A549 (cell line): ENCODE data around the gene PLCB1. TPM values are rescaled to one million over a fixed set of nuclear protein-coding genes. Genes with fewer than 3 reads are reported as not detected.

ENCODE experiments used
- ATAC-seq, 2 experiments: fragments of 200-7000 bp in 1 of 2; fragments of >200 bp in 1 of 2; cut with Nextera tagmentation in 1 of 2; cut with Tn5 transposase in 1 of 2; 3 replicates each; pipeline versions ENCODE4 v1.8.0 to v1.9.1; 2018 to 2020; ENCODE audit warnings: mild to moderate bottlenecking in 1 of 2, moderate library complexity in 1 of 2
- CTCF ChIA-PET: fragments of 300-600 bp; sonication (Branson Sonifier 250); formaldehyde crosslinking; extraction: SDS; loops from one replicate; lab custom pipeline; 2021; ENCODE audit warnings: antibody characterized with exemption, inconsistent platforms; lab: Yijun Ruan, JAX
- POLR2A ChIA-PET: fragments of 350-600 bp; formaldehyde crosslinking; extraction: SDS; loops from one replicate; lab custom pipeline; 2021; ENCODE audit warnings: antibody characterized with exemption, inconsistent platforms; lab: Yijun Ruan, JAX
- DNase-seq, 2 experiments: peaks; one replicate each; pipeline versions ENCODE4 v3.0.0 to v3.0.0-alpha.2; 2011 to 2016; ENCODE audit warnings: low read depth in 1 of 2, low spot score in 1 of 2
- FAIRE-seq: peaks from 2 replicates; lab custom pipeline; 2011; peaks lifted over from hg19 to GRCh38; lab: Jason Lieb, UNC
- H3K27ac ChIP-seq, 2 experiments: fragments of >200 bp; sonication (Bioruptor Twin); formaldehyde crosslinking; 3 replicates each; pipeline ENCODE4 v1.5.1; 2016 to 2017
- H3K4me1 ChIP-seq: fragments of >200 bp; sonication (Bioruptor Twin); formaldehyde crosslinking; 3 replicates; pipeline ENCODE4 v1.6.1; 2016
- H3K4me2 ChIP-seq: fragments of >200 bp; sonication (Bioruptor Twin); formaldehyde crosslinking; 3 replicates; pipeline ENCODE4 v1.6.1; 2016
- H3K4me3 ChIP-seq: fragments of >200 bp; sonication (Bioruptor Twin); formaldehyde crosslinking; 3 replicates; pipeline ENCODE4 v1.5.1; 2016
- H3K9me3 ChIP-seq: fragments of >200 bp; sonication (Bioruptor Twin); formaldehyde crosslinking; 3 replicates; pipeline ENCODE4 v1.6.1; 2016
- BHLHE40 ChIP-seq: IDR thresholded peaks from 2 replicates; pipeline ENCODE4 v1.6.1; 2012; ENCODE audit warnings: low read depth, low read length, inconsistent platforms
- CBX2 ChIP-seq: fragments of 200-600 bp; sonication (generic); IDR thresholded peaks from 2 replicates; pipeline ENCODE4 v1.6.1; 2016; ENCODE audit warnings: low read depth, mild to moderate bottlenecking, borderline replicate concordance
- CHD2 ChIP-seq: fragments of 150-350 bp; IDR thresholded peaks from 2 replicates; pipeline ENCODE4 v1.6.1; 2014; ENCODE audit warnings: low read length; ENCODE audit not compliant: partially characterized antibody
- EHF ChIP-seq: fragments of 250-450 bp; sonication (Bioruptor Pico); IDR thresholded peaks from 2 replicates; pipeline ENCODE4 v1.5.0; 2020; ENCODE audit warnings: mild to moderate bottlenecking
- EHMT2 ChIP-seq: fragments of 200-600 bp; sonication (generic); IDR thresholded peaks from 2 replicates; pipeline ENCODE4 v1.6.1; 2016; ENCODE audit warnings: antibody characterized with exemption, low read depth, mild to moderate bottlenecking, moderate library complexity
- EP300 ChIP-seq, 2 experiments: fragments of >200 bp; sonication (Bioruptor Twin); formaldehyde crosslinking; IDR thresholded peaks; 2 replicates in 1 of 2; 3 replicates in 1 of 2; pipeline ENCODE4 v1.6.1; 2016 to 2017
- ESRRA ChIP-seq: fragments of 150-350 bp; IDR thresholded peaks from 2 replicates; pipeline ENCODE4 v1.6.1; 2014; ENCODE audit warnings: mild to moderate bottlenecking, low read length, borderline replicate concordance
- FOSL2 ChIP-seq, 2 experiments: fragments of 450-650 bp in 1 of 2; fragments of >200 bp in 1 of 2; sonication (Bioruptor Twin) in 1 of 2; formaldehyde crosslinking; IDR thresholded peaks; 2 replicates each; pipeline versions ENCODE4 v1.5.0 to v1.6.1; 2016 to 2020; ENCODE audit warnings: mild to moderate bottlenecking in 1 of 2, moderate library complexity in 1 of 2
- FOXS1 ChIP-seq: fragments of 250-450 bp; sonication (Bioruptor Pico); IDR thresholded peaks from 2 replicates; pipeline ENCODE4 v1.5.0; 2020; ENCODE audit warnings: mild to moderate bottlenecking, moderate library complexity
- GATA3 ChIP-seq: IDR thresholded peaks from 2 replicates; pipeline ENCODE4 v1.6.1; 2012; ENCODE audit warnings: borderline replicate concordance
- HDAC2 ChIP-seq: fragments of 200-600 bp; sonication (generic); IDR thresholded peaks from 2 replicates; pipeline ENCODE4 v1.6.1; 2016
- HOXA7 ChIP-seq: fragments of 250-450 bp; sonication (Bioruptor Pico); IDR thresholded peaks from 2 replicates; pipeline ENCODE4 v1.5.0; 2020; ENCODE audit warnings: mild to moderate bottlenecking, moderate library complexity
- JUNB ChIP-seq: fragments of >200 bp; sonication (Bioruptor Twin); formaldehyde crosslinking; IDR thresholded peaks from 2 replicates; pipeline ENCODE4 v1.6.1; 2016
- KDM1A ChIP-seq: fragments of 200-600 bp; sonication (generic); IDR thresholded peaks from 2 replicates; pipeline ENCODE4 v1.6.1; 2016; ENCODE audit warnings: low read depth, mild to moderate bottlenecking
- KDM5A ChIP-seq: fragments of 200-600 bp; sonication (generic); IDR thresholded peaks from 2 replicates; pipeline ENCODE4 v1.6.1; 2016; ENCODE audit warnings: antibody characterized with exemption, mild to moderate bottlenecking
- MAFK ChIP-seq: fragments of 450-650 bp; IDR thresholded peaks from 2 replicates; pipeline ENCODE4 v1.6.1; 2014; ENCODE audit not compliant: partially characterized antibody
- NPAS2 ChIP-seq: fragments of 250-450 bp; sonication (Bioruptor Pico); IDR thresholded peaks from 2 replicates; pipeline ENCODE4 v1.8.0; 2022; ENCODE audit warnings: mild to moderate bottlenecking, moderate library complexity, borderline replicate concordance
- POLR2A ChIP-seq: IDR thresholded peaks from 2 replicates; pipeline ENCODE4 v1.6.1; 2012; ENCODE audit warnings: mild to moderate bottlenecking, low read length
- POLR2AphosphoS2 ChIP-seq: conservative IDR thresholded peaks from 2 replicates; pipeline ENCODE4 v1.6.1; 2012; ENCODE audit warnings: low read length, improper control_type of control experiment, inconsistent platforms
- RFX5 ChIP-seq: fragments of 450-650 bp; IDR thresholded peaks from 2 replicates; pipeline ENCODE4 v1.7.1; 2014; ENCODE audit warnings: antibody characterized with exemption, mild to moderate bottlenecking, moderate library complexity
- TP53 ChIP-seq: fragments of 250-450 bp; sonication (Bioruptor Pico); IDR thresholded peaks from 2 replicates; pipeline ENCODE4 v1.5.0; 2021; ENCODE audit warnings: mild to moderate bottlenecking, moderate library complexity
- ZNF302 ChIP-seq: fragments of 250-450 bp; sonication (Bioruptor Pico); IDR thresholded peaks from 2 replicates; pipeline ENCODE4 v1.9.0; 2021; ENCODE audit warnings: inconsistent platforms, mild to moderate bottlenecking, moderate library complexity
- ZSCAN20 ChIP-seq: fragments of 250-450 bp; sonication (Bioruptor Pico); IDR thresholded peaks from 2 replicates; pipeline ENCODE4 v1.8.0; 2022; ENCODE audit warnings: mild to moderate bottlenecking, moderate library complexity
- WGBS: methylation state at CpG from one replicate; pipeline ENCODE4 v1.1.6; 2017; ENCODE audit errors: missing lambda C conversion rate; 5-methylcytosine and 5-hydroxymethylcytosine counted together
- polyA plus RNA-seq, 4 experiments: library from polyadenylated mRNA; depleted of rRNA in 3 of 4; stranded (reverse); fragments of >200 nt; fragmentation: RNase III in 1 of 4; extraction: RNeasy Plus Mini Kit Qiagen cat#74134 plus additional on column Dnase treatment in 1 of 4; gene quantifications; 2 replicates in 3 of 4; 3 replicates in 1 of 4; pipeline ENCODE4 v1.2.3, GENCODE V29; 2011 to 2017
- TF ChIP-seq, protein P1 (sequence below): IDR thresholded peaks from 2 replicates; pipeline ENCODE4 v1.6.1; 2012; ENCODE audit warnings: low read depth, borderline replicate concordance
- TF ChIP-seq, protein P2 (sequence below): fragments of 250-450 bp; sonication (Bioruptor Pico); IDR thresholded peaks from 2 replicates; pipeline ENCODE4 v1.5.0; 2021; ENCODE audit warnings: mild to moderate bottlenecking, moderate library complexity, borderline replicate concordance
- TF ChIP-seq, protein P3 (sequence below): fragments of 450-650 bp; IDR thresholded peaks from 2 replicates; pipeline ENCODE4 v1.6.1; 2014; ENCODE audit warnings: antibody characterized with exemption
- TF ChIP-seq, protein P4 (sequence below): fragments of >200 bp; sonication (Bioruptor Twin); formaldehyde crosslinking; IDR thresholded peaks from 2 replicates; pipeline ENCODE4 v1.6.1; 2016
- TF ChIP-seq, protein P5 (sequence below): fragments of 150-350 bp; IDR thresholded peaks from 2 replicates; pipeline ENCODE4 v1.6.1; 2014; ENCODE audit warnings: low read depth, mild to moderate bottlenecking, low read length

The PLCB1 gene
- polyA plus RNA-seq, 2 of the 4 experiments (the other 2 are of a cell fraction): 0.97 to 6.3 TPM

DNA sequence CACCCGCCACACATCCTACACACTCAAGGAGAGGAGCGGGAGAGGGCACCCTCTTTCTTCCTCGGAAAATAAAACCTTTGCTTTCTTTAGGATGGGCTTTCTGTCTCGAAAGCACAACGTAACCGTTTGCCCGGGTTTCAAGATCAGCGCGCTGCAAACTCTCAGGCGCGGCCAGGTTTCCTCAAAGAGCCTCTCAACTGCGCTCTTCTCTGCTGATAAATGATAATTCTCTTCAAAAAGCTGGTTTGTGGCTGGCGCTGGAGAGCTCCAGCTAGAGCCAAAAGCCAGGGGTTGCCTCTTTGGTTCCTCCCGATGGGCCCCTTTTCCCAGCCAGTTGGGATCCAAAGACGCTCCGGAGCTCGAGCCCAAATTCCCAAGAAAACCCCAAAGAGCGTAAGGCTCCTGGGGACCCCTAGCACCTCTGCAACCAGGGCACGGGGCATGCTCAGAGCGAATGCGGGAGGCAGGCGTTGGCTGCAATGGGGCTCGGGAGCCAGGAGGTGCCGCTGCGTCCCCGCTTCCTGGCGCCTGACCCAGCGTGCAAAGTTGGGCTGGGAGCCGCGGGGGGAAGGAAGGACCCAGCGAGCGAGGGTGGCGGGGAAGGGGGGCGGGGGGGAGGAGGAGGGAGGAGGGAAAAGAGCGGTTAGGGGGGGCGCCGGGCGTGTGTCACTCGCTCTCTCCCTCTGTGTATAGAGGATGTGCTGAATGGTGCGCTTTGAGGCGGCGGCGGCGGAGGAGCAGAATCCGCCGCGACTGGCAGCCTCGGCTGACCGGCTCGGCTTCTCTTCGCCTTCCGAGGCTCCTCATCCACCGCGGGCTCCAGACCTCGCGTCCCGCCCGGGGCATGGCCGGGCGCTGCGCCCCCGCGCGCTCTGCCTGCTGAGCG lies at the start of gene PLCB1 (continued):
- TF ChIP-seq TP53 (CRISPR knock-in tag) (no peak), NPAS2 (no peak), EHF (CRISPR knock-in tag) (no peak), RFX5 (no peak)
- TF ChIP-seq, protein P1, sequence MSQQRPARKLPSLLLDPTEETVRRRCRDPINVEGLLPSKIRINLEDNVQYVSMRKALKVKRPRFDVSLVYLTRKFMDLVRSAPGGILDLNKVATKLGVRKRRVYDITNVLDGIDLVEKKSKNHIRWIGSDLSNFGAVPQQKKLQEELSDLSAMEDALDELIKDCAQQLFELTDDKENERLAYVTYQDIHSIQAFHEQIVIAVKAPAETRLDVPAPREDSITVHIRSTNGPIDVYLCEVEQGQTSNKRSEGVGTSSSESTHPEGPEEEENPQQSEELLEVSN: no peak
- TF ChIP-seq, protein P2, sequence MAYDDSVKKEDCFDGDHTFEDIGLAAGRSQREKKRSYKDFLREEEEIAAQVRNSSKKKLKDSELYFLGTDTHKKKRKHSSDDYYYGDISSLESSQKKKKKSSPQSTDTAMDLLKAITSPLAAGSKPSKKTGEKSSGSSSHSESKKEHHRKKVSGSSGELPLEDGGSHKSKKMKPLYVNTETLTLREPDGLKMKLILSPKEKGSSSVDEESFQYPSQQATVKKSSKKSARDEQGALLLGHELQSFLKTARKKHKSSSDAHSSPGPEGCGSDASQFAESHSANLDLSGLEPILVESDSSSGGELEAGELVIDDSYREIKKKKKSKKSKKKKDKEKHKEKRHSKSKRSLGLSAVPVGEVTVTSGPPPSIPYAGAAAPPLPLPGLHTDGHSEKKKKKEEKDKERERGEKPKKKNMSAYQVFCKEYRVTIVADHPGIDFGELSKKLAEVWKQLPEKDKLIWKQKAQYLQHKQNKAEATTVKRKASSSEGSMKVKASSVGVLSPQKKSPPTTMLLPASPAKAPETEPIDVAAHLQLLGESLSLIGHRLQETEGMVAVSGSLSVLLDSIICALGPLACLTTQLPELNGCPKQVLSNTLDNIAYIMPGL: no peak

DNA sequence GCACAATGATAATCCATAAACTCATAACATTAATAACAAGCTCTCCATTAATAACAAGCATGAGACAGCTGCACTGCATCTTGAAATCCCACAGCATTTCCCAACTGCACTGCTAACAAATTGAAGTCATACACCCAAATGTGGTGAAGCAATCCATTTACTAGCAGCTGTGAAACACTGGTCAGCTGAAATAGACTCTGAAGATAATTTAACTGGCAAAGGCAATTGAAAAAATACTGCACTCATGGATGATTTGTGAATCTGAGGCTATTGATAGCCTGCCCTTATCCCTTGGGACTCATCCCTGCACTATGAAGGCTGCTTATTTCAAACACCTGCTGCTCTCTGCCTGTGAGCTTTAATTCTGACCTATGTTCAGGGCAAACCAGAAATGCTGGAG lies 49.1 kb upstream of the PLCB1 start:
- CTCF ChIA-PET: interaction anchor here (0.9 to 1.4 kb wide), 2 partner anchors 10 to 37 kb away, joined by 3 to 4 read pairs; no protein-coding TSS in a partner anchor
- ATAC-seq: no peak
- DNase-seq: no peak
- POLR2A ChIA-PET: no interaction called here
- FAIRE-seq: no peak
- Histone ChIP-seq H3K4me1 (peaks cover 3% of the 10 kb centered on the region; the same call in 1 of the 3 replicates), H3K9me3 (no peaks in the 10 kb centered on the region), H3K4me3 (no peak overlapping the region), H3K4me2 (no peak overlapping the region), H3K27ac (no peak overlapping the region)
- no peak for TF ChIP-seq MAFK
- TF ChIP-seq FOXS1 (CRISPR knock-in tag): no peak
- no peak for TF ChIP-seq CHD2
- no peak for TF ChIP-seq ZNF302
- TF ChIP-seq, protein P3, sequence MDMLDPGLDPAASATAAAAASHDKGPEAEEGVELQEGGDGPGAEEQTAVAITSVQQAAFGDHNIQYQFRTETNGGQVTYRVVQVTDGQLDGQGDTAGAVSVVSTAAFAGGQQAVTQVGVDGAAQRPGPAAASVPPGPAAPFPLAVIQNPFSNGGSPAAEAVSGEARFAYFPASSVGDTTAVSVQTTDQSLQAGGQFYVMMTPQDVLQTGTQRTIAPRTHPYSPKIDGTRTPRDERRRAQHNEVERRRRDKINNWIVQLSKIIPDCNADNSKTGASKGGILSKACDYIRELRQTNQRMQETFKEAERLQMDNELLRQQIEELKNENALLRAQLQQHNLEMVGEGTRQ: no peak
- TF ChIP-seq EHMT2: no peak
- TF ChIP-seq POLR2AphosphoS2: no peak
- TF ChIP-seq POLR2A: no peak
- no peak for TF ChIP-seq FOSL2 (IDR thresholded peaks at IDR 0.05)
- TF ChIP-seq FOSL2 (CRISPR knock-in tag; IDR thresholded peaks at IDR 0.05): no peak
- no peak for TF ChIP-seq EP300 (IDR thresholded peaks at IDR 0.05)
- TF ChIP-seq, protein P4, sequence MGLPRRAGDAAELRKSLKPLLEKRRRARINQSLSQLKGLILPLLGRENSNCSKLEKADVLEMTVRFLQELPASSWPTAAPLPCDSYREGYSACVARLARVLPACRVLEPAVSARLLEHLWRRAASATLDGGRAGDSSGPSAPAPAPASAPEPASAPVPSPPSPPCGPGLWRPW: no peak
- TF ChIP-seq CBX2: no peak
- TF ChIP-seq NPAS2: no peak
- no peak for TF ChIP-seq KDM1A

DNA sequence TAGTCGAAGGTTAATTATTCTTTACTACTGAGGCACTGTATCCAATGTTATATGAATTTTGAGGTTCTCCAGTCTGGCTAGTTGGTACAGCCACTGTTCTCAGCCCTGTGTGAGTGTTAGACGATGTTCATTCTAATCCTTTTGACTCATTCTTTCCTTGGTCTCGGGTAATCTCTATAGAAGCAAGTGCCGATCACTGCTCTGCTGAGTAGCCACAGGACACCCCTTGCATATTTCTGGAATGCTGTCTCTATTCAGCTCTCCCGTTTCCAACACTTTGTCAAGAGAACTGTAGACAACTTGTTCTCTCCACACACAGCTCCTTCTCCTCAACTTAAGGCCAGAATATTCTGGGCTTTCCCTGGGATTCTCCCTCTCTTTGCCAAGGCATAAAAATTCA lies 42.4 kb upstream of the PLCB1 start:
- ChIA-PET POLR2A (no interaction called here), CTCF (interaction anchor here (0.6 kb wide), 1 partner anchor 323 kb away, joined by 4 read pairs; no protein-coding TSS in a partner anchor)
- no peak for DNase-seq
- FAIRE-seq: no peak
- no peak overlapping the region for H3K27ac ChIP-seq
- ATAC-seq: no peak
- no peaks in the 10 kb centered on the region for H3K9me3 ChIP-seq
- no peak overlapping the region for H3K4me2 ChIP-seq
- no peaks in the 10 kb centered on the region for H3K4me1 ChIP-seq
- 8% methylated on average over 5 of the region's 5 CpGs for WGBS
- no peak overlapping the region for H3K4me3 ChIP-seq
- TF ChIP-seq KDM5A (no peak), ZSCAN20 (no peak), CBX2 (no peak), EHF (CRISPR knock-in tag) (no peak), ESRRA (no peak), NPAS2 (no peak), HOXA7 (CRISPR knock-in tag) (no peak), HDAC2 (no peak), BHLHE40 (no peak), GATA3 (no peak), JUNB (no peak)
- TF ChIP-seq, protein P5, sequence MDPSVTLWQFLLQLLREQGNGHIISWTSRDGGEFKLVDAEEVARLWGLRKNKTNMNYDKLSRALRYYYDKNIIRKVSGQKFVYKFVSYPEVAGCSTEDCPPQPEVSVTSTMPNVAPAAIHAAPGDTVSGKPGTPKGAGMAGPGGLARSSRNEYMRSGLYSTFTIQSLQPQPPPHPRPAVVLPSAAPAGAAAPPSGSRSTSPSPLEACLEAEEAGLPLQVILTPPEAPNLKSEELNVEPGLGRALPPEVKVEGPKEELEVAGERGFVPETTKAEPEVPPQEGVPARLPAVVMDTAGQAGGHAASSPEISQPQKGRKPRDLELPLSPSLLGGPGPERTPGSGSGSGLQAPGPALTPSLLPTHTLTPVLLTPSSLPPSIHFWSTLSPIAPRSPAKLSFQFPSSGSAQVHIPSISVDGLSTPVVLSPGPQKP: no peak
- TF ChIP-seq, protein P2: no peak
